LoVo (cell line): ENCODE measurements around the gene RNF43.

Source experiments
- DNase-seq: peaks from one replicate; pipeline ENCODE4 v3.0.0-alpha.2; 2016; ENCODE audit warnings: low spot score

Gene RNF43

DNA sequence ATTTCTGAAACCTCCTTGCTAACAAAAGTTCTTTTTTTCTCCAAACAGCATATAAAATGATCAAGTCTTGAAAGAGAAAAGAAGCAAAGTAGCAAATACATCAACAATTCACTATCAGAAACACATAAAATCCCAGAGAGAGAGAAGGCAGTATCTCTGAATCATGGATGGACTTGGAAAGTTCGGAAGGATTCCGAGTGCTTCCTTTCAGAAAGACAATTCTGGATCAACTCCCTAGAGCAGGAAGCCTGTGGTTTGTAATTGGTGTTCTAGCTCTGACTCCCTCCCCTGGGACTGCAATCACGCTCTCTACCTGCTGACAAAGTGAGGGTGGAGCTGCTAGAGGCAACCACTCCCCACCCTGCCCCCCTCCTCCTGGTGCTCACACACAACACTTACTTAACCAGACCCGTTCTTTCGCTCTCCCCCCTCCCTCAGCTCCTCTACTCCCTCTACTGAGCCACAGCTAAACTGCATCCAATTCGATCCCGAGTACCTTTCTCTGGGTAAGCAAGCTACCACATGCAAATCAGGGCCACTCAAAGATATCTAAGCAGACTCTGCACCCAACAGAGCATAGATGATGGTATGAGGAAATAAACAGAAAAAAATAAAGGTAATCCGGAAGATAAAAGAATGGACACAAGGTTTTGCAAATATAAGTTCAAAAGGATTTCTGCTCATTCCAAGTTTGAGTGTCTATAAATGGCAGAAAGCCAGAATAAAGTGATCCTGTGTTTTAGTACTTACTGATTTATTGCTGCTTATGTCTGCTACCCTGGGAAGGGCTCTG is at the start of gene RNF43:
Gene RNF43, minus strand, starts transcription at position 235 of the 793 bp plus-strand sequence. CDS start 1,957 bp downstream, outside the sequence.
- peak; percentile 98 for DNase-seq

DNA sequence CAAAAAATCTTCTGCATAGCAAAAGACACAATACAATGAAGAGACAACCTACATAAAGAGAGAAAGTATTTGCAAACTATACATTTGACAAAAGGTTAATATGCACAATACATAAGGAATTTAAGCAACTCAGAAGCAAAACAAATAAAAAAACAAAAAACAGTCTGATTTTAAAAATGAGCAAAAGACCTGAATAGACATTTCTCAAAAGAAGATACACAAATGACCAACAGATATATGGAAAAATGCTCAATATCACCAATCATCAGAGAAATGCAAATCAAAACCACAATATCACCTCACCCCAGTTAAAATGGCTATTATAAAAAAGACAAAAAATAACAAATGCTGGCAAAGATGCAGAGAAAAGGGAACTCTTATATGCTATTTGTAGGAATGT is 38.2 kb upstream of the RNF43 start:
- DNase-seq, result no peak

DNA sequence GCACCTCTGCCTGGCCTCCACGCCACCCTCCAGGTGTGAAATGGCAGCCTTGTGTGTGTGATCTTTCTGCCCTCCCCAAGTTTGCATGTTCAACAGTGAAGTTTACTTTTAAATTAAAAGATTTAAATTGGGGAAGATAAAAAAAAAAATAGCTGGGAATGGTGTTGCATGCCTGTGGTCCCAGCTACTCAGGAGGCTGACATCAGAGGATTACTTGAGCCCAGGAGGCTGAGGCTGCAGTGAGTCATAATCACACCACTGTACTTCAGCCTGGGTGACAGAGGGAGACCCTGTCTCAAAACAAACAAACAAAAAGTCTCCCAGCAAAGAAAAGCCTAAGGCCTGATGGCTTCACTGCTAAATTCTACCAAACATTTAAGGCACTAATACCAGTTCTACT is 35.4 kb upstream of the RNF43 start:
- no peak for DNase-seq

GRCh38 chr17:58447039-58447975 is 30.0 kb upstream of the RNF43 start:
- DNase-seq, result peak; percentile 84

DNA sequence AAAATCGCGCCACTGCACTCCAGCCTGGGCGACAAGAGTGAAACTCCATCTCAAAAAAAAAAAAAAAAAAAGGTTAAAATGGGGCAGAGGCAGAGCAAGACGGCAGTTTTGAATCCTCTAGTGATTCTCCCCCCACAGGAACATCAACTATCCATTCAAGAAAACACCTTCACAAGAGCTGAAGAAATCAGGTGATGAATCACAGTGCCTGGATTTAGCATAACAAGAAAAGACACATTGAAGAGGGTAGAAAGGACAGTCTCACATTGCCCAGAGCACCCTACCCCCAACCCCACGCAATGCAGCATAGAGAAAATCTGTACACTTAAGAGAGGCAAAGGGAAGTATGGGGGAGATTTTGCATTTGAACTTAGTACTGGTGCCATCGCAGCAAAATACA is 28.8 kb upstream of the RNF43 start:
- no peak for DNase-seq

- no peak for DNase-seq
Measured at GRCh38 chr17:58436805-58437239, 19.5 kb upstream of the RNF43 start.

DNA sequence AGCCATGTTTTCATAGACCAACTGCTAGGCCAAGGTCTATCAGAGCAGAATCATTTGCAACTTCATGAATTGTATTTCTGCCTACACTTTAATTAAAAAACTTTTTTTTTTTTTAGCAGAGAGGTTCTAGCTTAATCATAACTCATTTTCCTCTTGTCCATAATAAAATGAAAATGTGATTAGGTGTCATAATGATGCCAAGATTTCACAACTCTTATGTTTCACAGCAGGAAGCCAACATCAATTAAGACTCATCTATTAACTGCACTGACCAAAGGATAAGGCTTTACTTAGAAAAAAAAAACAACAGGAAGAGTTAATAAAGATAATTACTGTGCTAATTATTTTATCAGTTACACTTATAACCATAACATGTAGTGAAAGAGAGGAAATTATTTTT is 18.9 kb upstream of the RNF43 start:
- no peak for DNase-seq

DNA sequence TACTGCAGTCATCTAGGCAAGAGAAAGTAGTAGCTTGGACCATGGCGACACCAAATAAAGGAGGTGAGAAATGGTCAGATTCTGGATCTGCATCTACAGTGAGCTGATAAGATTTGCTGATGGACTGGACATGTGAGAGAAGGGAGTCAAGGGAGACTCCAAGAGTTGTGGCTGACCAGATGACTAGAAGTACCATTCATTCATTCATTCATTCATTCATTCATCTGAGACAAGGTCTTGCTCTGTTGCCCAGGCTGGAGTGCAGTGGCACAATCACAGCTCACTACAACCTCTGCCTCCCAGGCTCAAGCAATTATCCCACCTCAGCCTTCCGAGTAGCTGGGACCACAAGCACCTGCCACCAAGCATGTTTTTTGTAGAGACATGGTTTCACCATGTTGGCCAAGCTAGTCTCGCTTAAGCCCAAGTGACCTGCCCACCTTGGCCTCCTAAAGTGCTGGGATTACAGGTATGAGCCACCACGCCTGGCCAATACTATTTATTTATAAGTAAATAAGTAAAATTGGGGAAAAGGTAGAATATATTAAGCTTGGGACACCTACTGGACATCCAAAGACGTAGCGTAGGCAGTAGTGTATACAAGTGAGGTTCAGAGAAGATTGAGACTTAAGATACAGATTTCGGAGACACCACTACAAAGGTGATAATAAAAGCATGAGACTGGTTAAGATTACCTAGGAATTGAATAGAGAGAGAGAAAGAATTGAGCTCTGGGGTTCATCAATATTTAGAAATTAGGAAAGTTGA is 15.7 kb upstream of the RNF43 start:
- DNase-seq, result no peak

- DNase-seq, result no peak
Measured at GRCh38 chr17:58427807-58428206, 10.5 kb upstream of the RNF43 start.

DNA sequence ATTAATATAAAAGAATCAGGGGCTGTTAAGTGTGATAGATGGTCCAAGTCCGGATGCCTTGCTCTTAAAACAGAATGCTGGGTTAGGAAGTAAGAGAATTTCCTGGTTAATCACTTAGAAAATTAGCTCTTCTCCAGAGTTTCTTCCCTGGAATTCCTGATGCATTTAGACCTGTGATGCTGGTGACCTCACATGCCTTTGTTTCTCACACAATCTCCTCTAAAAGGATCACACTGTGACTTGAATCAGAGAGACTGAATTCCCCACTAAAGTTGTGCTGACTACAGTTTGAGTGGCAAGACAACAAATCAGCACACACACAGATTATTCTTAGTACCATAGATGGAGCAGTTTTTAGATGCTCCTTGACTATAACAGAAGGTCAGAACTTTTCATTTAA is 4.4 kb upstream of the RNF43 start:
- no peak for DNase-seq

DNA sequence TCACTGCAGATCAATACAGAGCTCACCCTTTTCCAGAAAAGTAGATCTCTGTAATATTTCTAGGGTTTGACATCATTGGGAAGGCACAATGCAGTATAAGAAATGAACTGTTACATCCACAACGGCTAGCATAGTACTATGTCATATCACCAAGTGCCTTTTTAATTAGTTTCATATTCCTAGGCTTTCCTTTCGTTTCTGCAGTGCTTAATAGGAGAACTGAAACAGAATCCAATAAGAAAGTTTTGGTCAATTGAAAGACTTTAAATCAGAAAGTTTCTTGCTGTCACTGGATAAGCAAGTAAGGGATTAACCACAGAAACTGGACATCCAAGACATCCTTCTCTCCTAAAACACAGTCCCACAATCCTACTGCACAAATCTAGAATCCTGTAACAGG is 3.5 kb upstream of the RNF43 start:
- DNase-seq, result no peak

- DNase-seq, result no peak
Measured at GRCh38 chr17:58416937-58417299, 416 bp downstream of the RNF43 start.

DNA sequence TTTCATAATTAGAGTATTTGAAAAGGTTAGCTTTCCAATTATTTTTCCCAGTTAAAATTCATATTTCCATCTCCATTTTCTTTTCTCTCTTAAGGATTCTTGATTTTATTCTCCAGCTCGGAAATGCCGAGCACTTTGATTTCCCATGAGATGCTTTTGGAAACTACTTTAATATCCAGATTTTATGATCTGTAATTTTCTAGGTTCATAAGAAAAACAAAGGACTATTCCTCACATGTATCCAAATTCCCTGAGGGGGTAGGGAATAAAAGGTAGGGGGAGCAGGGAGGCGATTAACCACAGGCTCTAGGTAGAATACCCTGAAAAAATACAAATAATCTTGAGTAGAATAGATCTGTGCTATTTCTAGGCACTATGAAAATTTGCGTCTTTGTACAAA is 938 bp downstream of the RNF43 start:
- no peak for DNase-seq

- peak; percentile 52 for DNase-seq
Measured at GRCh38 chr17:58415371-58416055, 1.8 kb downstream of the RNF43 start.

DNA sequence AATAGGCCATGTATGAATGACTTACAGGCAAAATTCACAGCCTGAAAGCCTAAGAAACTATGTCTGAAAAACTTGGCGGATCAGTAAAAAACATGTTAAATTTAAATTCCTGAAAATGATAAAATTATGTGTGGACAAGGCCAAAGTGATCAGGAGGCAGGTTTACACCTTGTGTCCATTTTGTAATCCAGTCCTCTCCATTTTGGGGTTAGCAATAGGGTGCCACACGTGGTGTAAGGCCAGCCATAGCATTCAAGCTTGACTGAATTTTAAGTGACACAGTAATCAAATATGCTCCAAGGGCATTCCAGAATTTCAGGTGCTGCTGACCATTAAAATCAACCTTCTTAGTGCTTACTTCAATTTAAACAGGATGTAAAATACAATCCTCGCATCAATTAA is 2.7 kb downstream of the RNF43 start:
- DNase-seq, result peak; percentile 53

DNA sequence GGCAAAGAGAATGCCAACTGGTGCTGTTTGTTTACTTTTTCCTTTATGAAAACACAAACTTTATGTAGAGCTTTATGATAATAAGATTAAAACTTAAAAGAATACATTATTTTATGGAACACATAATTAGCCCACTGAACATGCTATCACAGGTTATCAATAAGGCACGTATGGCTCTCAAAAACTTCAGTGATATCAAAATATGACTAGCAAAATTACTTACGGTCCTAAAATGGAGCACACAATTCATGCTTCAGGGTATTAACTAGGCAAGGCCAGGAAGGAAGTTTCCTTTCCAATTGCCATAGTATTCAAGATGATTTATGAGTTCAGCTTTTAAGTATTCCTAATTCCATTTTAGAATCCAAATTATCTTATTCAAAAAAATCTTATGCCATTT is 3.6 kb downstream of the RNF43 start:
- no peak for DNase-seq

DNA sequence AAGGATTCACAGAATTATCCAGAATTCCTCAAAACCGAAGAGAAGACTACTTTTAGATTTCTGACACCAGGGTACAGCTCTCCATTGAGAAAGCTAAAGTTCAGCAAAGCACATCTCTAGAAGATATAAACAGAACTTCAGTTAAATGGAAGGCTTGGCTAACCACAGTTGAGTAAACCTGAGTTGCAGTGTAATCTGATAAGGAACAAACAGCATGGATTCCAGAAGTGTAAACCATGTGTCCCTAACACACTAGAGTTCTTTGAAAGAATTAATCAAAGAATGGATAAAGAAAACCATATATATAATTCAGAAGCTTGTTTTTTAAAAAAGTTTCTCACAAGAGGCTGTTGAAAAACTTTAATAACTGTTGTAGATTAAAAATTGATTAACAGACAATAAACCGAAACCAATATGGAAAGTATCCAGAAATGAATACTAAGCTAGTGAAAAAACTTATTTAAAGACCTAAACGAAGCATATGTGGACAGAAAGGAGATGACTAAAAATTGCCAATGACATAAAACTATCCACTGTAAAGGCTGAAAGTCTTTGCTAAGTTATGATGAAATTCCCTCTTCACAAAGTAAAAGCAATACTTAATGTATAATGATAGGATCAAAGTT is 4.3 kb downstream of the RNF43 start:
- DNase-seq, result no peak

GRCh38 chr17:58412064-58412703 is 5.2 kb downstream of the RNF43 start:
- DNase-seq, result no peak

- no peak for DNase-seq
Measured at GRCh38 chr17:58411408-58411894, 5.9 kb downstream of the RNF43 start.

- no peak for DNase-seq
Measured at GRCh38 chr17:58410714-58411407, 6.5 kb downstream of the RNF43 start.
